T-helper 1 cell treated with Interleukin-12 subunit alpha and Interleukin-12 subunit beta and Interleukin-4 antibody, amounts not matched to agents 30 ng/mL and 1 ng/mL, for 36 hours (primary cell): Measurements from ENCODE around the gene WDR31. TPM values are rescaled to one million over a fixed set of nuclear protein-coding genes. Genes with fewer than 3 reads are reported as not detected.
"Not testable (repeated sequence)": the region's sequence is repeated elsewhere in the genome, so short reads cannot be mapped to it uniquely, and the experiment has no call there.

ENCODE experiments used
- intact Hi-C: fragments of 100-400 bp; cut with micrococcal nuclease; formaldehyde crosslinking; loops from one replicate; pipeline ENCODE4 v1.15.1; 2024
- total RNA-seq: library from RNA; stranded (reverse); gene quantifications from 2 replicates; pipeline ENCODE4 v1.2.3, GENCODE V29; 2022

Gene WDR31
- total RNA-seq, 1 donor from 2014 or later = 1.2 TPM

- intact Hi-C loops = no loop called here
Observed at GRCh38 chr9:113368982-113369854, 29.1 kb upstream of the WDR31 start.

- intact Hi-C loops = no loop called here
Observed at GRCh38 chr9:113368348-113368981, 28.4 kb upstream of the WDR31 start.

- intact Hi-C loops = not testable (repeated sequence)
Observed at GRCh38 chr9:113365652-113366051, 25.6 kb upstream of the WDR31 start.

DNA sequence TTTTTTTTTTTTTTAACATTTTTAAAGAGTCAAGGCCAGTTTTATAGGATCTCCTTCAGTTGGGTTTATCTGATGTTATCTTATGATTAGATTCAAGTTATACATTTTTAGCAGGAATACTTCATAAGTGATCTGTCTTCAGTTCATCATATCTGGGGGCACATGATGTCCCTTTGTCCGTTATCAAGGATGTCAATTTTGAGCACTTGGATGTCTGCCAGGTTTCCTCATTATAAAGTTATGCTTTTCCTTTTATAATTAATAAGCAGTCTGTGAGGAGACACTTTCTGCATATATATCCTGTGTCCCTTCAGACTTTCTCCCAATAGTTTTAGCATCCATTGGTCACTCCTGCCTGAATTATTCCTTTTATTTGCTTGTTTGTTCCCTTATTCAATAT, 24.9 kb upstream of the WDR31 start:
- intact Hi-C loops = no loop called here

GRCh38 chr9:113363336-113363735, 23.3 kb upstream of the WDR31 start:
- intact Hi-C loops = no loop called here

DNA sequence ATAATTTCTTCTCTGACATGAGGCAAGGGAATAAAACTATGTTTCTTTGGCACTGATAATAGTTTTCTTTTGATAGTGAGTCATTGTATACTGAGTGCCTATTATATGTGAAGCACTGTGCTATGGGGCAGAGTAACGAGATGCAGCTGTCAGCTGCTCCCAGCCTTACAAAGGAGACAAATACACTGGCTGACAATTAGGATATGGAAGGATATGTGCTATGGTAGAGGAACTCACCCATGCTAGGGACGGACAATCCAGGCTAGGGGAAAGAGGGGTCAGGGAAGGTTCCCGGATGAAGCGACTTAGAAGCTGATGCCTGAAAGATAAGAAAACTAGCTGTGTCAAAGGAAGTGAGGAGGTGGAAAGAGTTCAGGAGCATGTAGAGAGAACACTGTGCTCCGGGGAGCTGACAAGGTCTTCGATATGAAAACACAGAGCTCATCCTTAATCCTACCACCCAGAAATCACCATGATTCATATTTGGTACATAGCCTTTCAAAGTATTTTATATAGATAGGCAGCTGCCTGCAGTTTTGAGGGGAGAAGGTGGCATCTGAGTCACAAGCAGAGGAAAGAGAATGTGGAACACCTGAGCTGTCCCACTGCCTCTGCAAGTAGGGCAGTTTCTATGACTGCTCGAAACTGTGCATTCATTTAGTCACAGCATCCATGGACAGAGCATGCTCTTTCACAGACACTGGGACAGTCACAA, 21.4 kb upstream of the WDR31 start:
- intact Hi-C loops = no loop called here

DNA sequence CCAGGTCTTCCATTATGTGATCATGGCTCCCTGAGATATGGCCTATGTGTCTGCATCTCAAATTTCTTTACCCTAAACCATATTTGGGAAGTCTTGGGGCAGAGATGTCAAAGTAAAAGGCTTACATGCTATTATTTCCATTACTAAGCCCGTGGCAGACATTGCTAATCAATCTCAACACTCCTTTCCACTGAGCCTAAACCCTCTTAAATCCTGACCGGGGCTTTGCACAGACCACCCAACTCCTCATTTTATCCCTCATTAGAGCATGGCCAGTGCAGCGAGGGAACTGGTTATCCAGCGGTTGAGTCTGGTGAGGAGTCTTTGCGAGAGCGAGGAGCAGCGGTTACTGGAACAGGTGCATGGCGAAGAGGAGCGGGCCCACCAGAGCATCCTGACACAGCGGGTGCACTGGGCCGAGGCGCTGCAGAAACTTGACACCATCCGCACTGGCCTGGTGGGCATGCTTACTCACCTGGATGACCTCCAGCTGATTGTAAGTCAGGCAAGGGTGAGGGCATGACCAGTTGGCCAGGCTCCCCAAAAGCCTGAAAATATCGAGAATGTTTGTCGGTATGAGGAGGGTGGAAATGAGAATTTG, 20.3 kb upstream of the WDR31 start:
- intact Hi-C loops = no loop called here

DNA sequence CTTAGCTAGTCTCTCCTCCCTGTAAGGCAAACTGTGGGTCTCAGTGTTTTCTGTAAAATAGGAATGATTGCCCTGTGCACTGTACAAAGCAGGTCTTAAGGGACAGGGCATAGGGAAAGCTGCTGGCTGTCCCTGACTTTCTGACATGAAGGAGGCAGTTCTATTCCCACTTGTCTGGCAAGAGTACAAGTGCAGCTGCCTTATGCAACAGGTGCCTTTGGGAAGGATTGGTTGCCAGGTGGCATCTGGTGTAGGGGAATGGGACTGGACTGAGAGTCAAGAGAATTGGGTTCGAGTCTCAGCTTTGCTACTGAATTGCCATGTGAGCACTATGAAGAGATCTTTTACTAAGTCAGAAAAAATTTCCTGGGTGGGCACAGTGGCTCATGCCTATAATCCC, 19.3 kb upstream of the WDR31 start:
- intact Hi-C loops = no loop called here

DNA sequence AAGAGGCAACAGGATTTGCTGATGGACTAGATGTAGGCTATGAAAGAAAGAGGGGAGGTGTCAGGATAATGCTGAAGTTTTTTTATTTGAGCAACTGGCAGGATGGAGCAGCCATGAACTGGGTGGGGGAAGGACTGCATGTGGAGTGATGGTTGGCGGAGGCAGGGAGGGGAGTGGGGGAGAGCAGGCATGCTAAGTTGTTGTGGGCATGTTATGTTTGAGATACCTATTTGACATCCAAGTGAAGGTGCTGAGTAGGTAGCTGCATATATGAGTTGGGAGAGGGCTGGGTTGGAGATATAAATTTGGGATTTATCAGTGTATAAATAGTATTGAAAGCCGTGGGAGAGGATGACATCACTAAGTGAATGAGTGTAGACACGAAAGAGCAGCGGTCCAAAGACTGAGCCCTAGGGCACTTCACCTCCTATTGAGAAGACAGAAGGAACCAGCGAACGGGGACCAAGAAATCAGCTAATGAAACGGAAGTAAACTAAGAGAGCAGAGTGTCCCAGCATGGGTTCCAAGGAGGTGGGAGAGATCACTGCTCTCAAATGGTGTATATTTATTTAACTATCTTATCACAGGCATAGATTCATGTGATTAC, 16.7 kb upstream of the WDR31 start:
- intact Hi-C loops = no loop called here

DNA sequence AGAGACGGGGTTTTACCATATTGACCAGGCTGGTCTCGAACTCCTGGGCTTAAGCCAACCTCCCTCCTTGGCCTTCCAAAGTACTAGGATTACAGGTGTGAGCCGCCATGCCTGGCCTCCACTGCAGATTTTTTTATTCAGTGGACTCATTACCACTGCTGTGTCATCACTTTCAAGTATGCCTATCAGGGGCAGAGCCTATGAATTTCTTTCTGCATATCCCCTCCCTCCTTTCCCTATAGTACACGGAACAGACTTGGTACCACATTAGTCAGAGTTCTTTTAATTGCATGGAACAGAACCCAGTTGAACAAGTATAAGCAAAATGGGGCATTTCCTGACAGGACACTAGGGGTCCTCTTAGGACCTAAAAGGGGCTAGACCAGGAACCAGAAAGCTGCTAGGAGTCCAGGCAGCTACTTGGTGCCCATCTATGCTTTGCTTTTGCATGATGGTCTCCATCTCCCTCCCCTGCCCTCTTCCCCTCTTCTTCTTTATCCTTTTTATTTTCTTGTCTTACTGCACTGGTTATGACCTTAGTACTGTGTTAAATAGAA, 15.0 kb upstream of the WDR31 start:
- intact Hi-C loops = no loop called here

DNA sequence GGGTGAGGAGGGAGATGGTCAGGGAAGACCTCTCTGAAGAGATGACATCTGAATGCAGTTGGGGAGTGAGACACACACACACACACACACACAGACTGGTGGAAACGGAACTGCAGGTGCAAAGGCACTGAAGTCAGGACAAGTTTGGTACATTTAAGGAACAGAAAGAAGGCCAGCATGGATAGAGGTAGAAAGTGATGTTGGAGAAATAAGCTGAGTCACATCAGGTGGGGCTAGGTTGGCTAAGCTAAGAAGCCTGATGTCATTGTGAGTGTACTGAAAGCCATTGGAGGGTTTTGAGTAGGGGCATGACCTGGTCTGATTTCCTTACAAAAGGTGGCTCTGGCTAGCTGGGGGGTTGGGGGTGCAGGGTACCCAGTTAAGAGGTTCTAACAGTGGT, 12.3 kb upstream of the WDR31 start:
- intact Hi-C loops = no loop called here

GRCh38 chr9:113352006-113352405, 11.9 kb upstream of the WDR31 start:
- intact Hi-C loops = no loop called here

GRCh38 chr9:113350937-113351336, 10.9 kb upstream of the WDR31 start:
- intact Hi-C loops = loop anchor here (1.0 to 2.0 kb wide), 7 partner anchors 25 to 166 kb away; partner anchors contain the start of genes ALAD, C9orf43, CDC26 and FKBP15

DNA sequence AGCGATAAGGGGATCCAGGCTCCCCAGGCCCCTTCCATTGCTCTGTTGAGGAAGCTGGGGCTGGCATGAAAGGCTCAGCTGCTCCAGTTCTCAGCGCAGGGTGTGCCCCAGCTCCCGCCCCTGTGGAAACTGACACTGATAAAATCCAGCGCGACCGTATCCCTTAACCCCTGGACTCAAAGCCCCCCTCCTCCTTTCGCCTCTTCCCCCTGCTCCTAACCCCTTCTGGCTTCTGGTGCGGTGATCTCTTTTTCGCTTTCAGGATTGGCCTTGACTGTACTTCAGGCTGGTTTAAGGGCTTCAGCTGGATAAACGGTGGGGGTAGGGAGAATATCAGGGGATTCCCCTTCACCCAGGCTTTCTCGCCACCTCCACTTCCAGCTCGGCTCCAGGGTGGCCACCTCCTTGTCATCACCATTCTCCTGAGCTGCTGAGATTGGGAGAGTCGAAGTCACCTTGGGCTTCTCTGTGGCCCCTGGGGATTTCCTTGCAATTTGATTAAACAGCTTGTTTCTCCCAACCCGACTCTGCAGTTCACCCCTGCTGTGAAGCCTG, 10.1 kb upstream of the WDR31 start:
- intact Hi-C loops = loop anchor here (1.0 to 2.0 kb wide), 3 partner anchors 51 to 167 kb away; partner anchors contain the start of genes ALAD, FKBP15 and SLC31A1

DNA sequence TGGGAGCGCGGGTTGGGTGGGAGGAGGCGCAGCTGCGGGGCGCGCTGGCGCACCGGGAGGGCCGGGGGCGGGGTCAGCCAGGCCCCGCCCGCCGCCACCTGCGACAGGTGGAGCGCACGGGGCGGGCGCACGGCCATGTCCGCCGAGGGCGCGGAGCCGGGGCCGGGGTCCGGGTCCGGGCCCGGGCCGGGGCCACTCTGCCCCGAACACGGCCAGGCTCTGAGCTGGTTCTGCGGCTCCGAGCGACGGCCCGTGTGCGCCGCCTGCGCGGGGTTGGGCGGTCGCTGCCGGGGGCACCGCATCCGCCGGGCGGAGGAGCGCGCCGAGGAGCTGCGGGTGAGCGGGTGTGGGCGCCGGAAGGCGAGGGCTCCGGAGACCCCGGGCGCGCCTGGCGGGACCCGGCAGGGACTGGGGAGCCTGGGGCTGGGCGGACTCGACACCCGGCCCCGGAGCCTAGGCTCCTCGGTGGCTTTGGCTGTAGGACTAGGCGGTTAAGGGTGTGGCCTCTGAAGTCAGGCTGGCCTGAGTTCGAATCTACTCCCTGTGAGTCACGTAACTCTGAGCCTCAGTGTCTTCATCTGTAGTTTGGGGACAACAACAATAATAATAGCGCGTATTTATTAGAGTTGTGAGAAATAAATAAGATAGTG, 9.5 kb upstream of the WDR31 start, which contains the start of gene BSPRY:
BSPRY (plus strand) TSS at position 97 of the 650 bp plus-strand sequence; CDS start at position 136, 39 bp downstream.
- intact Hi-C loops = loop anchor here (1.0 to 10.0 kb wide), 5 partner anchors 9 to 1035 kb away; partner anchors contain the start of genes AKNA, ALAD, FKBP15 and SLC31A1

GRCh38 chr9:113349066-113349444, 9.0 kb upstream of the WDR31 start:
- intact Hi-C loops = loop anchor here (1.0 to 10.0 kb wide), 2 partner anchors 9 to 1036 kb away; partner anchors contain the start of genes AKNA and WDR31

DNA sequence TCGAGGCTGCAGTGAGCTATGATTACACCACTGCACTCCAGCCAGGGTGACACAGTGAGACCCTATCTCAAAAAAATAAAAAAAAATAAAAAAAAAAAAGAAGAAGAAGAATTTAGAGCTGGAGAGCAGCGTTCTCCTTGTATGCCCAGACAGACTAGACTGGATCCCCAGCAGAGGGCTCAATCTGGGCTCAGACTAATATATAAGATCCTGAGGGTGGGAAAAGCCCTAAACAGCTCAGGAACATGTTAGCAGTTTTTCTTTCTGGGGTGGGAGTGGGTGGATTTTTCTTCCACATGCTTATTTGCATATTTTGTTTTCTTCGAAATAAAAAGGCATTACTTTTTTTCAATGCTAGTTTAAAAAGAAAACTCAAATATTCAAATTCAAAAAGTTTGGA, 8.4 kb upstream of the WDR31 start:
- intact Hi-C loops = loop anchor here (10.0 kb wide), 1 partner anchor 1036 kb away; the partner anchor contains the start of gene AKNA

DNA sequence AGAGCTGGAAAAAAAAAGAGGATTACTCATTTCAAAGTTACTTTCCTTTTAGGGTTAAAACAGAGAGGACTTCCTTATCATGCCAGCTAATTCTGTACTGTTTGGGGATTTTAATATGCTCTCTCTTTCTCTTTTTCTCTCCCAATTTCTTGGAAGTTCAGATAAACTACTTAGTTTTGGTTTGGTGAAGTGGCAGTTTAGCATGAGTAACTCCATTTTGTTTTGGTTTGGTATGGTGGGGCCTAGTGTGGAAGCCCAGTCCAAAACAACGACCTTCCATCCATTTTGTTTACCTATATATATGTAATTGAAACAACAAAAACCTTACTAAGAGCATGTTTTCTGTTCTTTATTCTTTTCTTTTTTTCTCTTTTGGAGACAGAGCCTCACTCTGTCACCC, 5.6 kb upstream of the WDR31 start:
- intact Hi-C loops = loop anchor here (10.0 kb wide), 1 partner anchor 1039 kb away; the partner anchor contains the start of gene AKNA

- intact Hi-C loops = loop anchor here (10.0 kb wide), 1 partner anchor 1040 kb away; the partner anchor contains the start of gene AKNA
Observed at GRCh38 chr9:113345190-113345589, 5.1 kb upstream of the WDR31 start.
